Keratinocyte (primary cell): ENCODE data around the gene IRF7. TPM values are rescaled to one million over a fixed set of nuclear protein-coding genes. Genes with fewer than 3 reads are reported as not detected.

ENCODE experiments used
- DNase-seq: peaks from one replicate; pipeline ENCODE4 v3.0.0-alpha.2; 2011; ENCODE audit warnings: low read depth, missing footprints, low spot score
- FAIRE-seq: peaks from 2 replicates; lab custom pipeline; 2011; peaks lifted over from hg19 to GRCh38; lab: Jason Lieb, UNC
- H2AFZ ChIP-seq: 2 replicates; pipeline ENCODE4 v1.6.0; 2012; ENCODE audit warnings: low read length, control low read depth, inconsistent platforms; ENCODE audit not compliant: control insufficient read depth
- H3K27ac ChIP-seq: 2 replicates; pipeline ENCODE4 v1.5.1; 2011; ENCODE audit warnings: low read length; ENCODE audit not compliant: control insufficient read depth, insufficient read depth
- H3K27me3 ChIP-seq: 3 replicates; pipeline ENCODE4 v1.6.0; 2011; ENCODE audit warnings: low read length; ENCODE audit not compliant: control insufficient read depth, insufficient read depth; ENCODE audit errors: extremely low read depth
- H3K36me3 ChIP-seq, 2 experiments: 2 replicates in 1 of 2; 3 replicates in 1 of 2; pipeline ENCODE4 v1.5.1; 2011; ENCODE audit warnings: low read length in 2 of 2, mild to moderate bottlenecking in 1 of 2; ENCODE audit not compliant: control insufficient read depth in 2 of 2, insufficient read depth in 2 of 2; ENCODE audit errors: extremely low read depth in 1 of 2
- H3K4me1 ChIP-seq: 3 replicates; pipeline ENCODE4 v1.5.1; 2011; ENCODE audit warnings: low read length; ENCODE audit not compliant: control insufficient read depth, insufficient read depth; ENCODE audit errors: extremely low read depth
- H3K4me2 ChIP-seq: 3 replicates; pipeline ENCODE4 v1.6.0; 2011; ENCODE audit warnings: low read depth, low read length; ENCODE audit not compliant: control insufficient read depth, insufficient read depth; ENCODE audit errors: extremely low read depth
- H3K4me3 ChIP-seq, 3 experiments: fragments of 200-600 bp in 1 of 3; sonication (generic) in 1 of 3; 2 replicates in 2 of 3; 3 replicates in 1 of 3; pipeline ENCODE4 v1.5.1; 2011 to 2016; ENCODE audit warnings: low read length in 3 of 3, mild to moderate bottlenecking in 3 of 3, control low read depth in 2 of 3, inconsistent platforms in 1 of 3, low read depth in 1 of 3, mixed read lengths in 1 of 3, mixed run types in 1 of 3, moderate library complexity in 1 of 3; ENCODE audit not compliant: control insufficient read depth in 2 of 3, insufficient read depth in 2 of 3; ENCODE audit errors: extremely low read depth in 1 of 3
- H3K79me2 ChIP-seq: 2 replicates; pipeline ENCODE4 v1.6.0; 2012; ENCODE audit warnings: low read length; ENCODE audit not compliant: control insufficient read depth, insufficient read depth
- H3K9ac ChIP-seq: 3 replicates; pipeline ENCODE4 v1.6.0; 2011; ENCODE audit warnings: low read length; ENCODE audit not compliant: control insufficient read depth, insufficient read depth; ENCODE audit errors: extremely low read depth
- H3K9me1 ChIP-seq: 3 replicates; pipeline ENCODE4 v1.6.0; 2011; ENCODE audit warnings: low read length; ENCODE audit not compliant: control insufficient read depth, insufficient read depth; ENCODE audit errors: extremely low read depth
- H3K9me3 ChIP-seq: 2 replicates; pipeline ENCODE4 v1.5.1; 2012; ENCODE audit warnings: low read depth, low read length; ENCODE audit not compliant: control insufficient read depth
- H4K20me1 ChIP-seq: 3 replicates; pipeline ENCODE4 v1.6.0; 2011; ENCODE audit warnings: low read length; ENCODE audit not compliant: control insufficient read depth, insufficient read depth; ENCODE audit errors: extremely low read depth
- EZH2 ChIP-seq: IDR thresholded peaks from one replicate; pipeline ENCODE4 v1.6.1; 2012; ENCODE audit warnings: inconsistent platforms, mild to moderate bottlenecking, low read length, moderate library complexity
- dilution Hi-C: fragments of 300-500 bp; cut with MboI; formaldehyde crosslinking; loops from one replicate; pipeline ENCODE4 v1.7.0; 2020; ENCODE audit warnings: low sequenced_read_pairs; ENCODE audit not compliant: extremely low pct_ligation_motif_present
- polyA plus RNA-seq, 5 experiments: library from polyadenylated mRNA; depleted of rRNA in 3 of 5; stranded (reverse) in 3 of 5; stranded (forward) in 1 of 5; unstranded in 1 of 5; fragments of >200 nt; gene quantifications; 1 replicate in 1 of 5; 2 replicates in 3 of 5; 3 replicates in 1 of 5; pipeline versions ENCODE4 v1.2.1 to v1.2.3, GENCODE V29; 2011 to 2012; ENCODE audit warnings: missing spikeins in 2 of 5, low read depth in 1 of 5, low replicate concordance in 1 of 5
- TF ChIP-seq, protein P1 (sequence below), 3 experiments: IDR thresholded peaks in 1 of 3; conservative IDR thresholded peaks in 1 of 3; optimal IDR thresholded peaks in 1 of 3; 2 replicates in 2 of 3; 3 replicates in 1 of 3; pipeline versions ENCODE3 to v1.5.1; 2011; ENCODE audit warnings: low read length in 3 of 3, mild to moderate bottlenecking in 3 of 3, moderate library complexity in 2 of 3, control low read depth in 1 of 3, inconsistent platforms in 1 of 3; ENCODE audit not compliant: insufficient read depth in 2 of 3; ENCODE audit errors: extremely low read depth in 1 of 3

Gene IRF7
- polyA plus RNA-seq, 1 donor (not counting 4 experiments of a cell fraction or from before 2014, with no cell fraction given) = 7.1 TPM

DNA sequence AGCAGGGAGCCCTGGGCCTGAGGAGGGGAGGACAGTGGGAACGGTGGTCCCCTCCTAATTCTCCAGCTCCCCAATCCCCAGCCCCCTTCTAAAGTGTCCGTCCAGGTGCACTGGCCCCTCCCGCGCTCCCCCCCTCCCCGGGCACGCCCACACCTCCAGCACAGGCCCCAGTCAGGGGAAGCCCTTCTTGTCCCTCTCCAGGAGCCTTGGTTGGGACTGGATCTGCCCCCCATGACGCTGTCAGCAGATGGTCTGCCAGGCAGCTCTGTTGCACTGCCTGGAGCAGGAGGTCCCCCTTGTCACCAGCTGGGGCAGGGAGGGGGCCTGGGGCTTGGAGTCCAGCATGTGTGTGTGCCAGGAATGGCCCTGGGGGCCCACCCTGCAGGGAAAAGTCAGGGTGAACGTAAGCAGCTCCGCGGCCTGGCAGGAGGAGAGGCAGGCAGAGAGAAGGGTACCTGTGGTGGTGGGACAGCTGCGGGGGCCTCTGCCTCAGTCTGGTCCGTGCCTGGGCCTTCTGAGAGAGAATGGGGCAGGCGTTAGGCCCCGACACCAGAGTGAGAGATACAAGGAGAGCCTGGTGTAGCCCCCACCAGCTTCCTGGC lies 1.6 kb downstream of the IRF7 start:
- TF ChIP-seq, protein P1, sequence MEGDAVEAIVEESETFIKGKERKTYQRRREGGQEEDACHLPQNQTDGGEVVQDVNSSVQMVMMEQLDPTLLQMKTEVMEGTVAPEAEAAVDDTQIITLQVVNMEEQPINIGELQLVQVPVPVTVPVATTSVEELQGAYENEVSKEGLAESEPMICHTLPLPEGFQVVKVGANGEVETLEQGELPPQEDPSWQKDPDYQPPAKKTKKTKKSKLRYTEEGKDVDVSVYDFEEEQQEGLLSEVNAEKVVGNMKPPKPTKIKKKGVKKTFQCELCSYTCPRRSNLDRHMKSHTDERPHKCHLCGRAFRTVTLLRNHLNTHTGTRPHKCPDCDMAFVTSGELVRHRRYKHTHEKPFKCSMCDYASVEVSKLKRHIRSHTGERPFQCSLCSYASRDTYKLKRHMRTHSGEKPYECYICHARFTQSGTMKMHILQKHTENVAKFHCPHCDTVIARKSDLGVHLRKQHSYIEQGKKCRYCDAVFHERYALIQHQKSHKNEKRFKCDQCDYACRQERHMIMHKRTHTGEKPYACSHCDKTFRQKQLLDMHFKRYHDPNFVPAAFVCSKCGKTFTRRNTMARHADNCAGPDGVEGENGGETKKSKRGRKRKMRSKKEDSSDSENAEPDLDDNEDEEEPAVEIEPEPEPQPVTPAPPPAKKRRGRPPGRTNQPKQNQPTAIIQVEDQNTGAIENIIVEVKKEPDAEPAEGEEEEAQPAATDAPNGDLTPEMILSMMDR (optimal IDR thresholded peaks at IDR 0.05 in 1 of 3, IDR thresholded peaks at IDR 0.05 in 1 of 3, conservative IDR thresholded peaks at IDR 0.05 in 1 of 3; ENCODE audit: extremely low read depth in 1 of 3, insufficient read depth in 2 of 3, low read length in 3 of 3) = no peak
- no peak for TF ChIP-seq EZH2
- DNase-seq (no peak), FAIRE-seq (no peak)
- Histone ChIP-seq H3K4me1 (peaks cover 25% of the 10 kb centered on the region), H3K79me2 (peaks cover 2% of the 10 kb centered on the region), H3K9me1 (no peaks in the 10 kb centered on the region), H4K20me1 (peaks cover 15% of the 10 kb centered on the region), H3K4me2 (peak overlapping the region; percentile 90), H3K9ac (peak overlapping the region; percentile 83), H3K27ac (peak overlapping the region; percentile 36), H3K4me3 (peak overlapping the region; percentile 49 to 81 (median 58)), H3K27me3 (no peaks in the 10 kb centered on the region), H3K9me3 (no peaks in the 10 kb centered on the region), H2AFZ (no peak overlapping the region), H3K36me3 (peaks cover 23 to 34% of the 10 kb centered on the region in 2 experiments)
- dilution Hi-C loops = no loop called here

DNA sequence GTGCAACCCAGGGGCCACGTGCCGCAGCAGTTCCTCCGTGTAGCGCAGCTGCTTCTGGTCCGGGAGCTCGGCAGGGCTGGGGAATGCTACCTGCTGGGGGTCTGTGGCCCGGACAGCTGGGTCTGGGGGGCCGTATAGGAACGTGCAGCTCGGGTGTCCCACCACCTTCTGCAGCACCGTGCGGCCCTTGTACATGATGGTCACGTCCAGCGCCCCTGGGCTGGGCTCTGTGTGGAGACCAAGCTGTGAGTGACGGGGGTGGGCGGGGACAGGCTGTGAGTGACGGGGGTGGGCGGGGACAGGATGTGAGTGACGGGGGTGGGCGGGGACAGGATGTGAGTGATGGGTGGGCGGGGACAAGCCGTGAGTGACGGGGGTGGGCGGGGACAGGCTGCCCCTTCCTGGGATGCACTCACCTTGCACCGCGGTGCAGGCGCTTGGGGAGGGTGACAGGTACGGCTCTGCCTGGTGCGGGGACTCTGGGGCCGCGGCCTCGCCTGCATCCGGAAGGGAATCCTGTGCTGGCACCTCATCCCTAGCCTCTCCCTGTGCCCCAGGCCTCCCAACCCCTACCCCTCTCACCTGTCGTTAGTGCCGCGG lies 2.3 kb downstream of the IRF7 start:
- H2AFZ ChIP-seq = no peak overlapping the region
- peaks cover 2% of the 10 kb centered on the region for H3K79me2 ChIP-seq
- no peak for FAIRE-seq
- peak overlapping the region; percentile 36 for H3K27ac ChIP-seq
- H3K4me1 ChIP-seq = peaks cover 25% of the 10 kb centered on the region
- dilution Hi-C loops = no loop called here
- peak; percentile 67 for DNase-seq
- H3K9ac ChIP-seq = no peak overlapping the region
- no peaks in the 10 kb centered on the region for H3K9me1 ChIP-seq
- peak overlapping the region; percentile 5 to 81 (median 49) for H3K4me3 ChIP-seq
- no peaks in the 10 kb centered on the region for H3K27me3 ChIP-seq
- H3K4me2 ChIP-seq = peak overlapping the region; percentile 90
- peaks cover 28 to 35% of the 10 kb centered on the region in 2 experiments for H3K36me3 ChIP-seq
- TF ChIP-seq, protein P1 (optimal IDR thresholded peaks at IDR 0.05 in 1 of 3, IDR thresholded peaks at IDR 0.05 in 1 of 3, conservative IDR thresholded peaks at IDR 0.05 in 1 of 3; ENCODE audit: extremely low read depth in 1 of 3, insufficient read depth in 2 of 3, low read length in 3 of 3) = no peak
- no peak for TF ChIP-seq EZH2
- H4K20me1 ChIP-seq = peaks cover 15% of the 10 kb centered on the region
- no peaks in the 10 kb centered on the region for H3K9me3 ChIP-seq
